A549 (cell line): ENCODE results near the gene RPS6KA2. TPM values are rescaled to one million over a fixed set of nuclear protein-coding genes. Genes with fewer than 3 reads are reported as not detected.

Source experiments
- ATAC-seq, 2 experiments: fragments of 200-7000 bp in 1 of 2; fragments of >200 bp in 1 of 2; cut with Nextera tagmentation in 1 of 2; cut with Tn5 transposase in 1 of 2; 3 replicates each; pipeline versions ENCODE4 v1.8.0 to v1.9.1; 2018 to 2020; ENCODE audit warnings: mild to moderate bottlenecking in 1 of 2, moderate library complexity in 1 of 2
- CTCF ChIA-PET: fragments of 300-600 bp; sonication (Branson Sonifier 250); formaldehyde crosslinking; extraction: SDS; loops from one replicate; lab custom pipeline; 2021; ENCODE audit warnings: antibody characterized with exemption, inconsistent platforms; lab: Yijun Ruan, JAX
- POLR2A ChIA-PET: fragments of 350-600 bp; formaldehyde crosslinking; extraction: SDS; loops from one replicate; lab custom pipeline; 2021; ENCODE audit warnings: antibody characterized with exemption, inconsistent platforms; lab: Yijun Ruan, JAX
- DNase-seq, 2 experiments: peaks; one replicate each; pipeline versions ENCODE4 v3.0.0 to v3.0.0-alpha.2; 2011 to 2016; ENCODE audit warnings: low read depth in 1 of 2, low spot score in 1 of 2
- FAIRE-seq: peaks from 2 replicates; lab custom pipeline; 2011; peaks lifted over from hg19 to GRCh38; lab: Jason Lieb, UNC
- H3K27ac ChIP-seq, 2 experiments: fragments of >200 bp; sonication (Bioruptor Twin); formaldehyde crosslinking; 3 replicates each; pipeline ENCODE4 v1.5.1; 2016 to 2017
- H3K4me1 ChIP-seq: fragments of >200 bp; sonication (Bioruptor Twin); formaldehyde crosslinking; 3 replicates; pipeline ENCODE4 v1.6.1; 2016
- H3K4me2 ChIP-seq: fragments of >200 bp; sonication (Bioruptor Twin); formaldehyde crosslinking; 3 replicates; pipeline ENCODE4 v1.6.1; 2016
- H3K4me3 ChIP-seq: fragments of >200 bp; sonication (Bioruptor Twin); formaldehyde crosslinking; 3 replicates; pipeline ENCODE4 v1.5.1; 2016
- H3K9me3 ChIP-seq: fragments of >200 bp; sonication (Bioruptor Twin); formaldehyde crosslinking; 3 replicates; pipeline ENCODE4 v1.6.1; 2016
- CBX2 ChIP-seq: fragments of 200-600 bp; sonication (generic); IDR thresholded peaks from 2 replicates; pipeline ENCODE4 v1.6.1; 2016; ENCODE audit warnings: low read depth, mild to moderate bottlenecking, borderline replicate concordance
- CHD4 ChIP-seq: fragments of 200-600 bp; sonication (generic); IDR thresholded peaks from 2 replicates; pipeline ENCODE4 v1.6.1; 2016; ENCODE audit warnings: antibody characterized with exemption, mild to moderate bottlenecking, borderline replicate concordance
- ESRRA ChIP-seq: fragments of 150-350 bp; IDR thresholded peaks from 2 replicates; pipeline ENCODE4 v1.6.1; 2014; ENCODE audit warnings: mild to moderate bottlenecking, low read length, borderline replicate concordance
- FOSB ChIP-seq: fragments of 250-450 bp; sonication (Bioruptor Pico); IDR thresholded peaks from 2 replicates; pipeline ENCODE4 v1.5.0; 2020; ENCODE audit warnings: mild to moderate bottlenecking, moderate library complexity
- FOSL2 ChIP-seq, 2 experiments: fragments of 450-650 bp in 1 of 2; fragments of >200 bp in 1 of 2; sonication (Bioruptor Twin) in 1 of 2; formaldehyde crosslinking; IDR thresholded peaks; 2 replicates each; pipeline versions ENCODE4 v1.5.0 to v1.6.1; 2016 to 2020; ENCODE audit warnings: mild to moderate bottlenecking in 1 of 2, moderate library complexity in 1 of 2
- HDAC2 ChIP-seq: fragments of 200-600 bp; sonication (generic); IDR thresholded peaks from 2 replicates; pipeline ENCODE4 v1.6.1; 2016
- HOXB5 ChIP-seq: fragments of 250-450 bp; sonication (Bioruptor Pico); IDR thresholded peaks from 2 replicates; pipeline ENCODE4 v1.5.0; 2020; ENCODE audit warnings: mild to moderate bottlenecking, moderate library complexity
- JUNB ChIP-seq: fragments of >200 bp; sonication (Bioruptor Twin); formaldehyde crosslinking; IDR thresholded peaks from 2 replicates; pipeline ENCODE4 v1.6.1; 2016
- MYC ChIP-seq: IDR thresholded peaks from 2 replicates; pipeline ENCODE4 v1.6.1; 2012; ENCODE audit warnings: mild to moderate bottlenecking, inconsistent platforms, low read length, improper control_type of control experiment, borderline replicate concordance
- NFE2L2 ChIP-seq: fragments of 150-350 bp; conservative IDR thresholded peaks from 2 replicates; pipeline ENCODE4 v1.6.1; 2014; ENCODE audit warnings: low read length
- RAD21 ChIP-seq, 2 experiments: fragments of >200 bp in 1 of 2; sonication (Bioruptor Twin) in 1 of 2; formaldehyde crosslinking in 1 of 2; IDR thresholded peaks in 1 of 2; conservative IDR thresholded peaks in 1 of 2; 2 replicates in 1 of 2; 3 replicates in 1 of 2; pipeline ENCODE4 v1.6.1; 2012 to 2018; ENCODE audit warnings: inconsistent platforms in 1 of 2
- RARB ChIP-seq: fragments of 250-450 bp; sonication (Bioruptor Pico); IDR thresholded peaks from 2 replicates; pipeline ENCODE4 v1.8.0; 2021; ENCODE audit warnings: mild to moderate bottlenecking, moderate library complexity
- RCOR1 ChIP-seq: fragments of 150-350 bp; IDR thresholded peaks from 2 replicates; pipeline ENCODE4 v1.6.1; 2014; ENCODE audit warnings: antibody characterized with exemption, low read length, low read depth
- RFX5 ChIP-seq: fragments of 450-650 bp; IDR thresholded peaks from 2 replicates; pipeline ENCODE4 v1.7.1; 2014; ENCODE audit warnings: antibody characterized with exemption, mild to moderate bottlenecking, moderate library complexity
- RNF2 ChIP-seq: fragments of 200-600 bp; sonication (generic); IDR thresholded peaks from 2 replicates; pipeline ENCODE4 v1.6.1; 2016; ENCODE audit warnings: low read depth, mild to moderate bottlenecking, antibody characterized with exemption, moderate library complexity, borderline replicate concordance
- TFCP2L1 ChIP-seq: fragments of 250-450 bp; sonication (Bioruptor Pico); IDR thresholded peaks from 2 replicates; pipeline ENCODE4 v1.5.0; 2021; ENCODE audit warnings: mild to moderate bottlenecking
- WGBS: methylation state at CpG from one replicate; pipeline ENCODE4 v1.1.6; 2017; ENCODE audit errors: missing lambda C conversion rate; 5-methylcytosine and 5-hydroxymethylcytosine counted together
- polyA plus RNA-seq, 4 experiments: library from polyadenylated mRNA; depleted of rRNA in 3 of 4; stranded (reverse); fragments of >200 nt; fragmentation: RNase III in 1 of 4; extraction: RNeasy Plus Mini Kit Qiagen cat#74134 plus additional on column Dnase treatment in 1 of 4; gene quantifications; 2 replicates in 3 of 4; 3 replicates in 1 of 4; pipeline ENCODE4 v1.2.3, GENCODE V29; 2011 to 2017
- TF ChIP-seq, protein P1 (sequence below): IDR thresholded peaks from 2 replicates; pipeline ENCODE4 v1.6.1; 2012; ENCODE audit warnings: low read depth, borderline replicate concordance
- TF ChIP-seq, protein P2 (sequence below): IDR thresholded peaks from 2 replicates; pipeline ENCODE4 v1.6.1; 2012
- TF ChIP-seq, protein P3 (sequence below): fragments of 250-450 bp; sonication (Bioruptor Pico); IDR thresholded peaks from 2 replicates; pipeline ENCODE4 v1.5.0; 2020; ENCODE audit warnings: low read depth, mild to moderate bottlenecking, moderate library complexity
- TF ChIP-seq, protein P4 (sequence below): IDR thresholded peaks from 2 replicates; pipeline ENCODE4 v1.6.1; 2012
- TF ChIP-seq, protein P5 (sequence below): fragments of 200-600 bp; sonication (generic); IDR thresholded peaks from 2 replicates; pipeline ENCODE4 v1.6.1; 2016; ENCODE audit warnings: antibody characterized with exemption, mild to moderate bottlenecking, moderate library complexity

Gene RPS6KA2
- polyA plus RNA-seq, 2 of the 4 experiments (the other 2 are of a cell fraction), result 0.19 TPM; not detected in 1

DNA sequence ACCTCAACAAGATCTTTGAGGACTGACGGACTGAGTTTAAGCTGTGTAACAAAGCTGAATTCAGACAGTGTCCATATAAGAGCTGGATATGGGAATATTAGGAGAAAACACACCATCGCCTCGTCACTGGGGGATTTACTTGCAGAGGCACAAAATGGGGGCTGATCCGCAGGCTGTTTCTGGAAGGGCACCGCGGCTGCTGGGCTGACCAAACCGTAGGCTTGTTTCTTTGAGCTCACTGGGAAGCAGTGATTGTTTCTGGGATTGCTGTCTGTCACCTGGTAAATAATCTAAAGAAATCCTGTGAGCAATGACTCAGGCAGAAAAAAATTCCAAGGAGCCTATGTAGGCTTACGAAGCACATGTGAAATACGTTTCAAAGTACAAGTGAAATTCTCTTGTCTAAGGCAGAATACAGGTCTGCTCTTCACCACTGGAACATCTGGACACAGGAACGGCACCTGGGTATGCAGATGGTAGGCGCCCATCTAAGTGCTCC lies 180.4 kb downstream of the RPS6KA2 start:
- TF ChIP-seq FOSB (CRISPR knock-in tag) (no peak), TFCP2L1 (no peak), NFE2L2 (no peak), ESRRA (no peak), RFX5 (no peak), HDAC2 (no peak)
- TF ChIP-seq, protein P1, sequence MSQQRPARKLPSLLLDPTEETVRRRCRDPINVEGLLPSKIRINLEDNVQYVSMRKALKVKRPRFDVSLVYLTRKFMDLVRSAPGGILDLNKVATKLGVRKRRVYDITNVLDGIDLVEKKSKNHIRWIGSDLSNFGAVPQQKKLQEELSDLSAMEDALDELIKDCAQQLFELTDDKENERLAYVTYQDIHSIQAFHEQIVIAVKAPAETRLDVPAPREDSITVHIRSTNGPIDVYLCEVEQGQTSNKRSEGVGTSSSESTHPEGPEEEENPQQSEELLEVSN, result no peak
- Histone ChIP-seq H3K27ac (no peak overlapping the region), H3K4me3 (no peak overlapping the region), H3K9me3 (no peaks in the 10 kb centered on the region), H3K4me2 (no peak overlapping the region), H3K4me1 (no peaks in the 10 kb centered on the region)
- no peak for DNase-seq
- ATAC-seq, result no peak
- 65% methylated on average over 11 of the region's 11 CpGs for WGBS
- CTCF ChIA-PET, result no interaction called here
- no peak for FAIRE-seq
- POLR2A ChIA-PET, result no interaction called here

DNA sequence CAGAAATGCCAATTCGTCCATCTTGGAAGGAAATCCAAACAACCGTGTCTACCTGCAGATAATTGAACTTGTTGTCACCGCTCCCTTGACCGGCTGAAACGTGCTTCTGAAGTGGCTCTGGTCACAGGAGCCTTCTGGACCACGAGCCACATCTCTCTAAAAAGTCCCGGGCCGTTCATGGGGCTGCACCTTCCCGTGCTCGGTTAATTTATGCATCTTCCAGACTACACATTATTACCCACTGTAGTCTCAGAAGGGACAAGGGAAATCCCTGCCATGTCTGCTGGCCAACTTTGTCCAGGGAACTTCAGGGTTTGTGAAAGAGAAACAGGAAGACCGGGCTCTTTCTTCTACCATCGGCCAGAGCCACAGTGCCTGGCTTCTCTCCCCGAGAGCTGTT lies 180.9 kb downstream of the RPS6KA2 start:
- POLR2A ChIA-PET, result no interaction called here
- FAIRE-seq, result no peak
- TF ChIP-seq, protein P2, sequence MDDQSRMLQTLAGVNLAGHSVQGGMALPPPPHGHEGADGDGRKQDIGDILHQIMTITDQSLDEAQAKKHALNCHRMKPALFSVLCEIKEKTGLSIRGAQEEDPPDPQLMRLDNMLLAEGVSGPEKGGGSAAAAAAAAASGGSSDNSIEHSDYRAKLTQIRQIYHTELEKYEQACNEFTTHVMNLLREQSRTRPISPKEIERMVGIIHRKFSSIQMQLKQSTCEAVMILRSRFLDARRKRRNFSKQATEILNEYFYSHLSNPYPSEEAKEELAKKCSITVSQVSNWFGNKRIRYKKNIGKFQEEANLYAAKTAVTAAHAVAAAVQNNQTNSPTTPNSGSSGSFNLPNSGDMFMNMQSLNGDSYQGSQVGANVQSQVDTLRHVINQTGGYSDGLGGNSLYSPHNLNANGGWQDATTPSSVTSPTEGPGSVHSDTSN, result no peak
- TF ChIP-seq MYC (no peak), RARB (CRISPR knock-in tag) (no peak), RCOR1 (no peak), RAD21 (conservative IDR thresholded peaks at IDR 0.05 in 1 of 2, IDR thresholded peaks at IDR 0.05 in 1 of 2) (no peak), CHD4 (no peak), JUNB (no peak), CBX2 (no peak), FOSL2 (IDR thresholded peaks at IDR 0.05) (no peak), FOSL2 (CRISPR knock-in tag; IDR thresholded peaks at IDR 0.05) (no peak), RNF2 (no peak), HOXB5 (CRISPR knock-in tag) (no peak)
- TF ChIP-seq, protein P3, sequence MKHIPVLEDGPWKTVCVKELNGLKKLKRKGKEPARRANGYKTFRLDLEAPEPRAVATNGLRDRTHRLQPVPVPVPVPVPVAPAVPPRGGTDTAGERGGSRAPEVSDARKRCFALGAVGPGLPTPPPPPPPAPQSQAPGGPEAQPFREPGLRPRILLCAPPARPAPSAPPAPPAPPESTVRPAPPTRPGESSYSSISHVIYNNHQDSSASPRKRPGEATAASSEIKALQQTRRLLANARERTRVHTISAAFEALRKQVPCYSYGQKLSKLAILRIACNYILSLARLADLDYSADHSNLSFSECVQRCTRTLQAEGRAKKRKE, result no peak
- TF ChIP-seq, protein P4, sequence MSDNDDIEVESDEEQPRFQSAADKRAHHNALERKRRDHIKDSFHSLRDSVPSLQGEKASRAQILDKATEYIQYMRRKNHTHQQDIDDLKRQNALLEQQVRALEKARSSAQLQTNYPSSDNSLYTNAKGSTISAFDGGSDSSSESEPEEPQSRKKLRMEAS, result no peak
- TF ChIP-seq, protein P5, sequence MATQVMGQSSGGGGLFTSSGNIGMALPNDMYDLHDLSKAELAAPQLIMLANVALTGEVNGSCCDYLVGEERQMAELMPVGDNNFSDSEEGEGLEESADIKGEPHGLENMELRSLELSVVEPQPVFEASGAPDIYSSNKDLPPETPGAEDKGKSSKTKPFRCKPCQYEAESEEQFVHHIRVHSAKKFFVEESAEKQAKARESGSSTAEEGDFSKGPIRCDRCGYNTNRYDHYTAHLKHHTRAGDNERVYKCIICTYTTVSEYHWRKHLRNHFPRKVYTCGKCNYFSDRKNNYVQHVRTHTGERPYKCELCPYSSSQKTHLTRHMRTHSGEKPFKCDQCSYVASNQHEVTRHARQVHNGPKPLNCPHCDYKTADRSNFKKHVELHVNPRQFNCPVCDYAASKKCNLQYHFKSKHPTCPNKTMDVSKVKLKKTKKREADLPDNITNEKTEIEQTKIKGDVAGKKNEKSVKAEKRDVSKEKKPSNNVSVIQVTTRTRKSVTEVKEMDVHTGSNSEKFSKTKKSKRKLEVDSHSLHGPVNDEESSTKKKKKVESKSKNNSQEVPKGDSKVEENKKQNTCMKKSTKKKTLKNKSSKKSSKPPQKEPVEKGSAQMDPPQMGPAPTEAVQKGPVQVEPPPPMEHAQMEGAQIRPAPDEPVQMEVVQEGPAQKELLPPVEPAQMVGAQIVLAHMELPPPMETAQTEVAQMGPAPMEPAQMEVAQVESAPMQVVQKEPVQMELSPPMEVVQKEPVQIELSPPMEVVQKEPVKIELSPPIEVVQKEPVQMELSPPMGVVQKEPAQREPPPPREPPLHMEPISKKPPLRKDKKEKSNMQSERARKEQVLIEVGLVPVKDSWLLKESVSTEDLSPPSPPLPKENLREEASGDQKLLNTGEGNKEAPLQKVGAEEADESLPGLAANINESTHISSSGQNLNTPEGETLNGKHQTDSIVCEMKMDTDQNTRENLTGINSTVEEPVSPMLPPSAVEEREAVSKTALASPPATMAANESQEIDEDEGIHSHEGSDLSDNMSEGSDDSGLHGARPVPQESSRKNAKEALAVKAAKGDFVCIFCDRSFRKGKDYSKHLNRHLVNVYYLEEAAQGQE, result no peak
- H3K9me3 ChIP-seq, result no peaks in the 10 kb centered on the region
- H3K4me1 ChIP-seq, result no peaks in the 10 kb centered on the region
- no peak overlapping the region for H3K27ac ChIP-seq
- no peak for ATAC-seq
- H3K4me2 ChIP-seq, result no peak overlapping the region
- CTCF ChIA-PET, result no interaction called here
- no peak for DNase-seq
- 48% methylated on average over 13 of the region's 13 CpGs for whole genome bisulfite sequencing
- no peak overlapping the region for H3K4me3 ChIP-seq
